Body of pancreas (tissue), 4 donors: Measurements from ENCODE around the gene NUCB2. TPM values are rescaled to one million over a fixed set of nuclear protein-coding genes. Genes with fewer than 3 reads are reported as not detected.

Source experiments
- ATAC-seq: fragments of 150-250 bp; one replicate; pipeline ENCODE4 v1.9.1; 2016
- DNase-seq, 4 donors: peaks; one replicate each; pipeline ENCODE4 v3.0.0-alpha.2; 2019
- H3K27ac ChIP-seq, 4 donors: fragments of 200-600 bp; sonication (generic); 1 replicate in 3 of 4; 2 replicates in 1 of 4; pipeline versions ENCODE4 v1.5.1 to v1.6.1; 2016 to 2019; ENCODE audit warnings: mild to moderate bottlenecking in 1 of 4, mixed read lengths in 1 of 4, moderate library complexity in 1 of 4
- H3K27me3 ChIP-seq, 2 donors: fragments of 200-600 bp; sonication (generic); one replicate each; pipeline ENCODE4 v1.6.0; 2016; ENCODE audit warnings: mild to moderate bottlenecking in 1 of 2
- H3K36me3 ChIP-seq, 2 donors: fragments of 200-600 bp; sonication (generic); replicated peaks in 1 of 2; 2 replicates each; pipeline ENCODE4 v1.5.1; 2016; ENCODE audit warnings: low read depth in 2 of 2; ENCODE audit not compliant: insufficient read depth in 1 of 2
- H3K4me1 ChIP-seq: fragments of 200-600 bp; sonication (generic); one replicate; pipeline ENCODE4 v1.6.0; 2016
- H3K4me3 ChIP-seq, 2 donors: fragments of 200-600 bp; sonication (generic); 1 replicate in 1 of 2; 2 replicates in 1 of 2; pipeline ENCODE4 v1.5.1; 2016 to 2019
- H3K9me3 ChIP-seq, 3 donors: fragments of 200-600 bp; sonication (generic); 1 replicate in 2 of 3; 2 replicates in 1 of 3; pipeline ENCODE4 v1.5.1; 2016
- POLR2A ChIP-seq, 3 donors: fragments of 450-650 bp; IDR thresholded peaks; one replicate each; pipeline ENCODE4 v1.6.1; 2016; ENCODE audit warnings: antibody characterized with exemption in 3 of 3, mild to moderate bottlenecking in 2 of 3
- WGBS, 2 donors: methylation state at CpG; one replicate each; pipeline ENCODE4 v1.1.5; 2017; 5-methylcytosine and 5-hydroxymethylcytosine counted together
- intact Hi-C: fragments of 100-400 bp; cut with DNase I; formaldehyde crosslinking; loops from one replicate; pipeline ENCODE4 v1.15.1; 2023
- total RNA-seq, 2 donors: library from RNA; depleted of rRNA; stranded (reverse); fragments of >200 nt; gene quantifications; one replicate each; pipeline ENCODE4 v1.1.0, GENCODE V29; 2016
- TF ChIP-seq, protein P1 (sequence below), 7 experiments: fragments of 450-650 bp in 4 of 7; fragments of 200-600 bp in 3 of 7; sonication (generic) in 3 of 7; IDR thresholded peaks; one replicate each; pipeline ENCODE4 v1.5.1; 2016 to 2019; ENCODE audit warnings: antibody characterized with exemption in 7 of 7

NUCB2 gene
- total RNA-seq, 2 donors from 2014 or later, result 106 to 156 TPM

- Histone ChIP-seq H3K27me3 (no peaks in the 10 kb centered on the region), H3K4me1 (peaks cover 23% of the 10 kb centered on the region), H3K27ac (peak overlapping the region in 1 of 4 donors; percentile 48), H3K36me3 (no peaks in the 10 kb centered on the region), H3K9me3 (no peaks in the 10 kb centered on the region), H3K4me3 (no peak overlapping the region)
- DNase-seq (no peak), ATAC-seq (no peak)
- intact Hi-C loops, result no loop called here
- TF ChIP-seq, protein P1, sequence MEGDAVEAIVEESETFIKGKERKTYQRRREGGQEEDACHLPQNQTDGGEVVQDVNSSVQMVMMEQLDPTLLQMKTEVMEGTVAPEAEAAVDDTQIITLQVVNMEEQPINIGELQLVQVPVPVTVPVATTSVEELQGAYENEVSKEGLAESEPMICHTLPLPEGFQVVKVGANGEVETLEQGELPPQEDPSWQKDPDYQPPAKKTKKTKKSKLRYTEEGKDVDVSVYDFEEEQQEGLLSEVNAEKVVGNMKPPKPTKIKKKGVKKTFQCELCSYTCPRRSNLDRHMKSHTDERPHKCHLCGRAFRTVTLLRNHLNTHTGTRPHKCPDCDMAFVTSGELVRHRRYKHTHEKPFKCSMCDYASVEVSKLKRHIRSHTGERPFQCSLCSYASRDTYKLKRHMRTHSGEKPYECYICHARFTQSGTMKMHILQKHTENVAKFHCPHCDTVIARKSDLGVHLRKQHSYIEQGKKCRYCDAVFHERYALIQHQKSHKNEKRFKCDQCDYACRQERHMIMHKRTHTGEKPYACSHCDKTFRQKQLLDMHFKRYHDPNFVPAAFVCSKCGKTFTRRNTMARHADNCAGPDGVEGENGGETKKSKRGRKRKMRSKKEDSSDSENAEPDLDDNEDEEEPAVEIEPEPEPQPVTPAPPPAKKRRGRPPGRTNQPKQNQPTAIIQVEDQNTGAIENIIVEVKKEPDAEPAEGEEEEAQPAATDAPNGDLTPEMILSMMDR (IDR thresholded peaks at IDR 0.05), result peak in 3 of 7 experiments; percentile 9 to 25 (median 23)
- no peak for TF ChIP-seq POLR2A (IDR thresholded peaks at IDR 0.05)
- 18 to 34% methylated on average over 12 of the region's 12 CpGs for WGBS, 2 donors
These were observed 74.6 kb downstream of the NUCB2 start for GRCh38 chr11:17351172-17351509.

DNA sequence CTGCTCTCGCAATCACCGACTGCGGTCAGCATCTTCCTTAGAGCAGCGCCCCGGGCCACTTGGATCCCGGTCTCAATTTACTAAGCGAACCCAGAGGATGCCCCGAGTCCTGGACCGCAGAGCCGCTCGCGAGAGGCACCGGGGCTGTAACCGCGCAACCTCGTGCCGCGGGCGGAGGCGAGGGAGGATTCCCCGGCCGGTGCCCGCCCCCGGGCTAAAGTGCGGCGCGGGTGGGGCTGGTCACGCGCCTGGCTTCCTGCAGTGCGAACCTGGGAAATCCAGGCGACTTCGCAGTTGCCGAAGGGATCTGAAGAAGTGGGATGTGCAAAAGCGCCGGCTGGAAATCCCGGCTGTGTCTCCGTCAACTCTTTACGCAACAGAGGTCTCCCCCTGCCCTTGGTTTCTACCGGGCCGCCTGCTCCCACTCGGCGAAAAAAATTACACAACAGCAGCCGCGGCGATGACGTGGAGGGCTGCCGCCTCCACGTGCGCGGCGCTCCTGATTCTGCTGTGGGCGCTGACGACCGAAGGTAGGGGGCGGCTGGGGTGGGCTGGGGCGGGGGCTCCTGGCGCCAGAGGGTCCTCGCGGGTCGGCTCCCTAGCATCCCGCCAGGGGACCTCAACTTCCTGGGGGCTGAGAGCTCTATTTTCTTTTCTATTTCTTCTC, 75.1 kb downstream of the NUCB2 start, which contains the start of gene NCR3LG1:
Gene NCR3LG1, plus strand, starts transcription at position 291 of the 667 bp plus-strand sequence. Its CDS starts 170 bp downstream, at position 461.
- DNase-seq, result peak; percentile 46 to 58 (median 55)
- TF ChIP-seq POLR2A (IDR thresholded peaks at IDR 0.05), result peak in 1 of 3 donors; percentile 26
- TF ChIP-seq, protein P1 (IDR thresholded peaks at IDR 0.05), result no peak
- Histone ChIP-seq H3K27ac (peak within 1 kb of the TSS in 2 of 4 donors; percentile 48 to 72), H3K4me3 (peak within 1 kb of the TSS in 1 of 2 donors; percentile 8), H3K27me3 (no peaks in the 10 kb centered on the region), H3K36me3 (no peaks in the 10 kb centered on the region), H3K4me1 (peaks cover 23% of the 10 kb centered on the region), H3K9me3 (no peaks in the 10 kb centered on the region)
- 1 to 2% methylated on average over 14 to 59 of the region's 61 CpGs for WGBS, 2 donors
- peak; percentile 41 for ATAC-seq
- intact Hi-C loops, result no loop called here

DNA sequence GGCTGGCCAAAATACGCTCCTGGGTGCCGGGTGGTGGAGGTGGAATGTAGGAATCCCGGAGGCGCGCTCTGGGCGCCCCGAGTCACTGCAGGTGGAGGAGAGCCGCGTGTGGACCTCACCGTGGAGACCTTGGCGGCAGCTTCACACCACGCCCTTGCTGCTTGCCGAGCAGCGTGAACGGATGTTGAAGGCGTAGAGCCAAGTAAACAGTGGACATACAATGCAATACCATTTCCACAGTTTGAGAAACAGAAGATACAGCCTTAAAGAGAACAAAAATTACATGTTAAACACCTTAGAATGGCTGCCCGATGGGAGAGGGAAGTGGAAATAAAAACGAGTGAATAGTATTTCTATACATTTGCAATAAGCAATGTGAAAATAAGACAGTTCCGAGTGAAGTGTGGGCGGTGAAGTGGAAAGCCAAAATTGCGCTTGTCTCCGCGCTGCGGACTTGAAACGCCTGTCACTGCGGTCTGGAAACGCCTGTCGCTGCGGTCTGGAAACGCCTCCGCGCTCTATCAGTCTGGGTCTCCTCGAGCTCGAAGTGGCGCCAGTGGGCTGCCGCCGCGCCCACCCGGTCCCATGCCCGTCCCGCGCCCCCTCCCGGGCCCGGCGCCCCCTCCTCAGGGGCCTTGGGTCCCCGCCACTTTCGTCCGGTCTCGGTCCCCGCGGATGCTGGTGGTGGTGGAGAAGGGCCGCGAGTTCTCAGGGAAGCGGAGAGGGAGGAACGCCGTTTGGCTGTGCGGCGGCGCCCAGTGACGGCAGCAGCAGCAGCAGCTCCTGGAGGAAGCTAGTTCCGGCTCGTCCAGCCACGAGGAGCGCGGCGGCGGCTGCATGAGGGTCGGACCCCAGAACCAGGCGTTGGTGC, 76.6 kb downstream of the NUCB2 start:
- H3K36me3 ChIP-seq, result no peaks in the 10 kb centered on the region
- no peaks in the 10 kb centered on the region for H3K27me3 ChIP-seq
- DNase-seq (peak; percentile 68 to 75 (median 72)), ATAC-seq (peak; percentile 80)
- TF ChIP-seq, protein P1 (IDR thresholded peaks at IDR 0.05), result no peak
- TF ChIP-seq POLR2A (IDR thresholded peaks at IDR 0.05), result peak; percentile 7 to 53 (median 50)
- peak overlapping the region in 3 of 4 donors; percentile 56 to 85 (median 72) for H3K27ac ChIP-seq
- intact Hi-C loops, result no loop called here
- H3K4me1 ChIP-seq, result peaks cover 23% of the 10 kb centered on the region
- peak overlapping the region; percentile 41 to 62 for H3K4me3 ChIP-seq
- 0% methylated on average over 33 to 69 of the region's 69 CpGs for whole genome bisulfite sequencing, 2 donors
- no peaks in the 10 kb centered on the region for H3K9me3 ChIP-seq

- H3K9me3 ChIP-seq, result no peaks in the 10 kb centered on the region
- H3K4me1 ChIP-seq, result peaks cover 23% of the 10 kb centered on the region
- no peak for ATAC-seq
- intact Hi-C loops, result no loop called here
- peak overlapping the region in 3 of 4 donors; percentile 56 to 85 (median 72) for H3K27ac ChIP-seq
- 5 to 8% methylated on average over 14 to 15 of the region's 15 CpGs for WGBS, 2 donors
- no peaks in the 10 kb centered on the region for H3K27me3 ChIP-seq
- TF ChIP-seq POLR2A (IDR thresholded peaks at IDR 0.05), result no peak
- TF ChIP-seq, protein P1 (IDR thresholded peaks at IDR 0.05), result no peak
- H3K4me3 ChIP-seq, result peak overlapping the region; percentile 41 to 62
- H3K36me3 ChIP-seq, result no peaks in the 10 kb centered on the region
- DNase-seq, result no peak
These were observed 77.5 kb downstream of the NUCB2 start for GRCh38 chr11:17353821-17354600.
